Esophagus mucosa (tissue), 1 donor: Measurements from ENCODE around the gene IL36B. TPM values are rescaled to one million over a fixed set of nuclear protein-coding genes. Genes with fewer than 3 reads are reported as not detected.

ENCODE experiments used
- ATAC-seq: fragments of 200-7000 bp; cut with Tn5 transposase; one replicate; pipeline ENCODE4 v1.9.1; 2020
- total RNA-seq: library from RNA; stranded (reverse); gene quantifications from one replicate; pipeline ENCODE4 v1.2.4, GENCODE V29; 2023
- donor health status: DM: yes; HTN: yes; CAD: no.

The IL36B gene
- total RNA-seq, 1 donor from 2014 or later, result 1.4 TPM

DNA sequence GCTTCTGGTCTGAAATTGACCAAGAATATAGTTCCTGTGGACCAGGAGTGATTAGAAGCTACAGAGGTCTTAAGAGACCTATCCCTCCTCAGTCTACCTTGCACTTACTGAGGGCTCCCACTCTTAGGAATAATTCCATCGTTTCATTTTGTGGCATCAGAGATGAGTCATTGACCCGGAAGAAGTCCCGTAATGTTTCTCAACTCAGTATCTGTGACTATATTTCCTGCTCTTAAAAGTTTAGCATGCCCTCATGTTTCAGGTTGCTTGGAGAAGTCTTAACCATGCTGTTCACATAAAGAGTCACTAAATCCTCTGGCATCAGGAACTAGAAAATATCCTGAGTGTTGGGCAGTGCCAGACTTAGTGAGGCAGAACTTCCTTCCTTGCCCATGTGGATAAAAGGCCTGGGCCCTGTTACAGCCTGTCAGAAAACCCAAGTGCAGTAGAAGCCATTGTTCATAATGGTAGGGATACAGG lies 47.6 kb downstream of the IL36B start, which contains the start of gene IL36A:
Gene IL36A (plus strand): TSS at position 430 of the 480 bp plus-strand sequence. CDS start 413 bp downstream, outside the sequence.
- ATAC-seq, result peak; percentile 83

DNA sequence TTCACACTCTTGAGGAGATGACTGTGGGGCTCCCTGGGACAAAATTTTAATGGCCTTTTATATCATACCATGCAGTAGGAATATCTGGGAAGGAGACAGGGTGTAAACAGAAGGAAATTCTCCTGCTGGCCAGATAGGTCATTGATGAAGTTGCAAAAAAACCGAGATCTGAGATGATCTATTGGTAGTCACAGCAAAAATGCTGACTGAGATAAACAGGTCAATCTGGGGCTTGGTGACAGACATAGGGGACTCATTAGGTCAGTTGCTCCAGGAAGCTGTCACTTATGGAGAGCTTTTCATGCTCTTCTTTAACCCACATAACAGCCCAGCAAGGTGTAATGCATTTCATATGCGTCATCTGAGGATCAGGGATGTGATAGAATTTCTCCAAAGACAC lies 50.0 kb downstream of the IL36B start:
- ATAC-seq, result no peak

DNA sequence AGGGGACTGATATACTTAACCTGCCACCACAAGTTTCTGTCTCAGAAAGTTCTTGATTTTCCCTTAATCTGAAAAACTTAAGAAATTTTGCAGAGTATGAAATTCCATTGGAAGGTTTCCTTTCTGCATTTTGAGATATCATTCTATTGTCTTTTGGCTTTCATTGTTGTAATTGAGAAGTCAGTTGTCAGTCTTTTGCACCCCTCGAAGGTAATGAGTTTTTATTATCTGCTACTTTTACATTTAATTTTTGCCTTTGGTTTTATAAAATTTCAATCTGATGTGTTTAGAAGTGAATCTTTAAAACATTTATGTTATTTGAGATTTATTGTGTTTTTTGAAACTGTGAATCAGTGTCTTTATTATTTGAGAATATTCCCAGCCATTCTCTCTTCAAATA lies 52.2 kb downstream of the IL36B start:
- ATAC-seq, result no peak

DNA sequence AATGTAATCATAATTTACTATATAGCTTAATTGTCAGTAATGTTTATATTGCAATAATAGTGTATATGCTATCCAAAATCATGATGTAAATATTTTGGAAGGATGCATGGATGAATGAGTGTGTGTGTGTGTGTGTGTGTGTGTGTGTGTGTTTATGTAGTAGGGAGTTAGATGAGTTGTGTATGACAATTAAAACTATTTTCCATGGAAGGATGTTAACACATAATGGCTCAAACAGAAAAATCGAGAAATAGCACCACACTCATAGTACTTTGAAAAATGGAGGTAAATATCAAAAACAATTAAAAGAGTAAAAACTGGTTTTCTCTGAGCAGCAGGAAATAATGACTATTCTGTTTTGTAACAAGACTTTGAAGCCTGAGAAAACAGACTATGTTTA lies 55.5 kb downstream of the IL36B start:
- ATAC-seq, result no peak

DNA sequence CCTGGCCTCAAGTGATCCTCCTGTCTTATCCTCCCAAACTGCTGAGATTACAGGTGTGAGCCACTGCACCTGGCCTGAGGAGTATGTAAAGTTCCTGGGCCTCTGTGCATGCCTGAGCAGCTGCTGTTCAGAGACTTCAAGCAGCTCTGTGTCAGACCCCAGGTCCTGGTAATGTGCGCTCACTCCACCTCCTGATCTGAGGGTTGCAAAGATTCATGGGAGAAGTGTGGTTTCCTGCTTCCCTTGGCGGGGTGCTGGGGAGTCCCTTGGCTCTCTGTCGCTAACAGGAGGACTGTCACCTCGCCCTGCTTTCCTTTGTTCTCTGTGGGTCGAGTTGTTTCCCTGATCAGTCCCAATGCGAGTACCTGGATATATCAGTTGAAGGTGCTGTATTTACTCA lies 56.0 kb downstream of the IL36B start:
- no peak for ATAC-seq

DNA sequence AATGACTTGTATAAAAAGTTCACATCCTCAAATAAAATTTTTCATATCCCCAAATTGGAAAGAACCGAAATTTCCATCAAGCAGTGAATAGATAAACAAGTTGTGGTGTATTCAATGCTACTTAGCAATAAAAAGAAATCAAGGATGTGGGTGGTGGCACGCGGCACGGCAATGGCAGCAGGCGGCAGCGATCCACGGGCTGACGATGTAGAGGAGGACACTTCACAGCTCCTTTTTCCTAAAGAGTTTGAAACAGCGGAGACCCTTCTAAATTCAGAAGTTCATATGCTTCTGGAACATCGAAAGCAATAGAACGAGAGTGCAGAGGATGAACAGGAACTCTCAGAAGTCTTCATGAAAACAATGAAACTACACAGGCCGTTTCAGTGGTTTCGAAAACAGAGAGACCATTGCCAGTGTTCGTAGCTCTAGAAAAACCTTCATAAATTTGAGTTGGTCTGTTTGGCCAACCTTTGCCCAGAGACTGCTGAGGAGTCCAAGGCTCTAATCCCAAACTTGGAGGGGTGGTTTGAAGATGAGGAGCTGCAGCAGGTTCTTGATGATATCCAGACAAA lies 57.2 kb downstream of the IL36B start:
- ATAC-seq, result no peak

DNA sequence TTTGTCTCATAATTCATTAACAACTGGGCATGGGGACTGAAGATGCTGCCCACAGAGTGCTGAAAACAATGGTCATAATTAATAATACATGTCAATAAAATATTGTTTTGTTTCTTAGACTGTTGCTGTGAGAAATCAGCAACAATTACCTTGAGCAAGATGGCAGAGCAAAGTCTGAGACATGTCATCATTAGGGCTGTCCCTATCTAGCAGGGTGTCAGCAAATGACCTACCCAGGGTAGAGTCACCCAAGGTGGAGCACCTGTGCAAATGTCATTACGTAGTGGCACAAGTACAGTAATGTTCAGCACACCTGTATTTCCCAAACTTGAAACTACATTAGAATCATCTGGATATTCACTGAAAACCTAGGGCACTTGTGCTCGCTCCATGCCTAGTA lies 58.0 kb downstream of the IL36B start:
- peak; percentile 65 for ATAC-seq

DNA sequence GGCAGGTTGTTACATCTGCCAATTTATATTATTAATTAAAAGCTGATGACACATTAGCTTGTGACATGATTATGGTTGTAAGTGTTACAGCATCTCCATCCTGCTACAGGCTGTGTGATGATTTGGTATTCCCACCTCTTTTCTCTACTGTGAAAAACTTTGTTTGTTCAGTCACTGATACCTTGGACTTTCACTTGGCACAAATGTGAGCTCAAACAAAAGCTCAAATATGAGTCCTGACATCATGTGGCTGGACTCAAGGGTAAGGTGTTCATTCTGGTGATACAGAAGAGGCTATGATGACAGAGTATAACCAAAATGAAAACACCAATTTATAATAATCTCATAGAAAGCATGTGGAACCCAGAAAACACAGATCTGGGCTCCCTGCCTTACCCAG lies 58.8 kb downstream of the IL36B start:
- ATAC-seq, result no peak

DNA sequence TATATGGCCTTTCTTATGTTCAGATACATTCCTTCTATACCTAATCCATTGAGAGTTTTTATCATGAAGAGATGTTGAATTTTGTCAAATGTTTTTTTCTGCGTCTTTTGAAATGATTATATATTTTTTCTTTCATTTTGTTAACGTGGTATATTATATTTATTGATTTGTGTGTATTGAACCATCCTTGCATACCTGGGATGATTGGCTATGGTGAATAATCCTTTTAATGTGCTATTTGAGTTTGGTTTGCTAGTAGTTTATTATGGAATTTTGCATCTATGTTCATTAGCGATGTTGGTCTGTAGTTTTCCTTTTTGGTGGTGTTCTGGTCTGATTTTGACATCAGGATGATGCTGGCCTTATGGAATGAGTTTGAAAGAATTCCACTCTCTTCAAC lies 63.1 kb downstream of the IL36B start:
- ATAC-seq, result no peak

DNA sequence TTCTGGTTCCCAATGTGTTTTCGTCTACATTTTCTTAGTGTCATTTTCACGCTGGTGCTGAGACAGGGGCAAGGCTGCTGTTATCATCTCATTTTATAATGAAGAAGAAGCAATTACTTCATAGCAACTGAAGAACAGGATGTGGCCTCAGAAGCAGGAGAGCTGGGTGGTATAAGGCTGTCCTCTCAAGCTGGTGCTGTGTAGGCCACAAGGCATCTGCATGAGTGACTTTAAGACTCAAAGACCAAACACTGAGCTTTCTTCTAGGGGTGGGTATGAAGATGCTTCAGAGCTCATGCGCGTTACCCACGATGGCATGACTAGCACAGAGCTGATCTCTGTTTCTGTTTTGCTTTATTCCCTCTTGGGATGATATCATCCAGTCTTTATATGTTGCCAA lies 67.6 kb downstream of the IL36B start:
- no peak for ATAC-seq

DNA sequence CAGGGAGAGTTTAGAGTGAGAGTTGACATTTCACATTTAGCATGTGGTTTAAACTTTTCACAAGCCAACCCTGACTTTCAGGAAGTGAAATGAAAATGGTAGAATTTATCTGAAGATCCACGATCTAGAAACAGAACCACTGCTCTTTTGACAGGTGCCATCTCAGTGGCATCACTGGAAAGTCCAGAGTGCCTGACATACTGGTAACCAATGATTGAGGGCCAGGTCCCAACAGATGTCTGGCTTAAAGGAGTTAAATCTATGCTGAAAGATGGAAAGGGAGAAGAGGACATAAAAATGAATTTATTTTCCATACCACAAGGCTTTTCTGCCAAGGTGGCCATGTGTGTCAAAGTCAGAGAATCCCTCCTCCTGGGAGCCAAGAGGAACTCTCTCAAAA lies 72.1 kb downstream of the IL36B start:
- ATAC-seq, result no peak

DNA sequence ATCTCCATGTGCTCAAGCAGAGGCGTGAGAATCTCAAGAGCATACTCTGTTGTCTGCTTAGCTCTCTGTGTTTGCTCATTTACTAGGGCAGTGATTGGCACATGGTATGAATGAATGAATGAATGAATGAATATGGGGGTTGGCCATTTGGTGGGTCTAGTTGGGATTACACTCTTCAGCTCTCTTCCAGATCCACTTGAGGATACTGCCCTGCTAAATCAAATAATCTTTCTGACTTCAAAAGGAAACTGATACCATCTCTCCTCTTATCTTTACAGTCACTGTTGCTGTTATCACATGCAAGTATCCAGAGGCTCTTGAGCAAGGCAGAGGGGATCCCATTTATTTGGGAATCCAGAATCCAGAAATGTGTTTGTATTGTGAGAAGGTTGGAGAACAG lies 72.9 kb downstream of the IL36B start:
- ATAC-seq, result no peak

DNA sequence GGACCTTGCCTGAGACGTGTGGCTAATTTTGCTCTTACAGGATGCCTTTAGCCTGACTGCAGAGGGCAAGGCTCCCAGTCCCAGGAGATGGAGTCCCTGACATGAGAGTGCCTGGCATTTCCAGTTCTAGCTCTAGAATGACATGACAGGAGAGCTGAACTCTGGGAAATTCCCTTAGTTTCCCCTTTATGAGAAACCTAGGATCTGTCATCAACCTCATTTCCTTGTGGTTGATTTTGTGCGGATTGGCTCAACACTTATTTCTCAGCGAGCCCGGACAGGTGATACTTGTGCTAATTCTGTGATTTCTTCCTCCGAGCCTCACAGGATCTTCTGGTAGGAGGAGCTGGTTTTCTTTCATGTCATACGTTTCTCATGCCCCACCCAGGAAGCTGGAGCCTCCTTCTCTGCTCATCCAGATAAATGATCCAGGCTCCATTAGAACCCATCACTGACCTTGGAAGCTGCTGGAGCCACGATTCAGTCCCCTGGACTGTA lies 75.1 kb downstream of the IL36B start, which contains the start of gene IL36G:
Gene IL36G (plus strand): TSS at position 448 of the 498 bp plus-strand sequence. CDS start 633 bp downstream, outside the sequence.
- ATAC-seq, result peak; percentile 86

Other genes starting within 250 kb of the IL36B start
- 4.1 TPM for gene IL1B, start 216.1 kb downstream of the IL36B start, total RNA-seq
- not detected for gene IL37, start 141.7 kb downstream of the IL36B start, total RNA-seq
- gene IL36G, start 74.9 kb downstream of the IL36B start, total RNA-seq, result 27.4 TPM
- 167 TPM for gene IL36A, start 47.4 kb downstream of the IL36B start, total RNA-seq
- gene IL36RN, start 6.3 kb upstream of the IL36B start, total RNA-seq, result 64.1 TPM
- not detected for gene IL1F10, start 15.1 kb upstream of the IL36B start, total RNA-seq
- gene IL1RN, start 74.7 kb upstream of the IL36B start, total RNA-seq, result 871 TPM
- 38.6 TPM for gene PSD4, start 121.1 kb upstream of the IL36B start, total RNA-seq
- gene PAX8, start 226.1 kb upstream of the IL36B start, total RNA-seq, result 6.1 TPM